CD14-positive monocyte (primary cell): ENCODE results near the gene DELE1. TPM values are rescaled to one million over a fixed set of nuclear protein-coding genes. Genes with fewer than 3 reads are reported as not detected.

Experiments used
- DNase-seq, 3 donors: peaks; one replicate each; pipeline ENCODE4 v3.0.0-alpha.2; 2011 to 2022
- H2AFZ ChIP-seq: 2 replicates; pipeline ENCODE4 v1.6.0; 2012; ENCODE audit warnings: mild to moderate bottlenecking, low read depth, low read length, inconsistent platforms; ENCODE audit not compliant: insufficient read depth, poor library complexity, severe bottlenecking
- H3K27ac ChIP-seq, 2 donors: 1 replicate in 1 of 2; 2 replicates in 1 of 2; pipeline ENCODE4 v1.5.1; 2012 to 2013; ENCODE audit warnings: low read length in 2 of 2, control low read depth in 1 of 2, inconsistent platforms in 1 of 2, low read depth in 1 of 2, mild to moderate bottlenecking in 1 of 2
- H3K27me3 ChIP-seq, 2 donors: one replicate each; pipeline versions ENCODE4 v1.6.0 to v1.6.1; 2011 to 2013; ENCODE audit warnings: low read length in 2 of 2; ENCODE audit not compliant: control insufficient read depth in 2 of 2, insufficient read depth in 2 of 2
- H3K36me3 ChIP-seq, 2 donors: replicated peaks in 1 of 2; 1 replicate in 1 of 2; 2 replicates in 1 of 2; pipeline versions ENCODE4 v1.5.1 to v1.6.1; 2012 to 2013; ENCODE audit warnings: low read length in 2 of 2, control low read depth in 1 of 2, inconsistent platforms in 1 of 2, mild to moderate bottlenecking in 1 of 2; ENCODE audit not compliant: insufficient read depth in 2 of 2, control insufficient read depth in 1 of 2
- H3K4me1 ChIP-seq, 2 donors: 1 replicate in 1 of 2; 2 replicates in 1 of 2; pipeline versions ENCODE4 v1.5.1 to v1.6.1; 2012 to 2013; ENCODE audit warnings: low read length in 2 of 2, control low read depth in 1 of 2, inconsistent platforms in 1 of 2, mild to moderate bottlenecking in 1 of 2, moderate library complexity in 1 of 2; ENCODE audit not compliant: insufficient read depth in 2 of 2, control insufficient read depth in 1 of 2
- H3K4me2 ChIP-seq: replicated peaks from 2 replicates; pipeline ENCODE3; 2012; ENCODE audit warnings: low read length, moderate library complexity, mild to moderate bottlenecking; ENCODE audit not compliant: poor library complexity, severe bottlenecking; ENCODE audit errors: extremely low read depth
- H3K4me3 ChIP-seq, 3 experiments: fragments of 200-600 bp in 1 of 3; sonication (generic) in 1 of 3; replicated peaks in 1 of 3; 1 replicate in 2 of 3; 2 replicates in 1 of 3; pipeline ENCODE4 v1.5.1; 2011 to 2013; ENCODE audit warnings: low read length in 3 of 3, mild to moderate bottlenecking in 3 of 3, control low read depth in 2 of 3, low read depth in 2 of 3, inconsistent platforms in 1 of 3, moderate library complexity in 1 of 3
- H3K79me2 ChIP-seq: 2 replicates; pipeline ENCODE4 v1.6.0; 2012; ENCODE audit warnings: mild to moderate bottlenecking, control low read depth, inconsistent platforms, low read length, moderate library complexity; ENCODE audit not compliant: insufficient read depth
- H3K9ac ChIP-seq: 2 replicates; pipeline ENCODE4 v1.6.0; 2017; ENCODE audit warnings: low read length, mild to moderate bottlenecking; ENCODE audit not compliant: insufficient read depth, poor library complexity, severe bottlenecking
- H3K9me3 ChIP-seq, 2 donors: replicated peaks in 1 of 2; 1 replicate in 1 of 2; 2 replicates in 1 of 2; pipeline versions ENCODE4 v1.5.1 to v1.6.1; 2012 to 2013; ENCODE audit warnings: low read length in 2 of 2, control low read depth in 1 of 2; ENCODE audit not compliant: control insufficient read depth in 1 of 2, insufficient read depth in 1 of 2
- H4K20me1 ChIP-seq: 2 replicates; pipeline ENCODE4 v1.6.0; 2012; ENCODE audit warnings: mild to moderate bottlenecking, low read length, control low read depth, moderate library complexity; ENCODE audit not compliant: insufficient read depth
- H3K27ac Mint-ChIP-seq, 7 donors: one replicate each; pipeline ENCODE4 v1.8.0; 2020; ENCODE audit warnings: mild to moderate bottlenecking in 7 of 7, mixed read lengths in 7 of 7, moderate library complexity in 6 of 7, inconsistent platforms in 2 of 7
- H3K27me3 Mint-ChIP-seq, 3 donors: one replicate each; pipeline ENCODE4 v1.8.0; 2021 to 2022; ENCODE audit warnings: low read depth in 3 of 3, mild to moderate bottlenecking in 3 of 3, mixed read lengths in 3 of 3, moderate library complexity in 3 of 3, inconsistent platforms in 1 of 3
- H3K36me3 Mint-ChIP-seq, 2 donors: one replicate each; pipeline ENCODE4 v1.8.0; 2020; ENCODE audit warnings: mixed read lengths in 2 of 2, inconsistent platforms in 1 of 2, mild to moderate bottlenecking in 1 of 2
- H3K4me1 Mint-ChIP-seq: one replicate; pipeline ENCODE4 v1.8.0; 2020; ENCODE audit warnings: mild to moderate bottlenecking, mixed read lengths
- H3K4me3 Mint-ChIP-seq, 2 donors: one replicate each; pipeline ENCODE4 v1.8.0; 2020; ENCODE audit warnings: mild to moderate bottlenecking in 2 of 2, mixed read lengths in 2 of 2, moderate library complexity in 1 of 2
- H3K9me3 Mint-ChIP-seq, 7 donors: one replicate each; pipeline ENCODE4 v1.8.0; 2020 to 2022; ENCODE audit warnings: mixed read lengths in 7 of 7, mild to moderate bottlenecking in 6 of 7, moderate library complexity in 6 of 7, inconsistent platforms in 2 of 7
- CTCF ChIP-seq: fragments of 200-600 bp; IDR thresholded peaks from one replicate; pipeline ENCODE4 v1.8.0; 2022; ENCODE audit warnings: antibody characterized with exemption, mild to moderate bottlenecking
- WGBS: methylation state at CpG from one replicate; pipeline ENCODE4 v1.1.5; 2013; ENCODE audit warnings: missing lambda C conversion rate; ENCODE audit not compliant: insufficient coverage; 5-methylcytosine and 5-hydroxymethylcytosine counted together
- intact Hi-C, 2 donors: fragments of 100-400 bp; cut with micrococcal nuclease; formaldehyde crosslinking; loops; one replicate each; pipeline versions ENCODE4 v1.15.0 to v1.15.1; 2023
- polyA plus RNA-seq, 3 donors: library from polyadenylated mRNA; depleted of rRNA in 1 of 3; unstranded in 2 of 3; stranded (reverse) in 1 of 3; fragments of 300-500 nt in 2 of 3; fragments of >200 nt in 1 of 3; fragmentation: Illumina TruSeq in 2 of 3; gene quantifications; 1 replicate in 2 of 3; 2 replicates in 1 of 3; pipeline ENCODE4 v1.2.3, GENCODE V29; 2012 to 2021

DELE1 gene
- polyA plus RNA-seq, 3 donors, result 47.3 to 140 (median 49.6) TPM

- TF ChIP-seq CTCF, result no peak
- 100% methylated on average over 2 of the region's 3 CpGs for WGBS
Measured at GRCh38 chr5:141914797-141915196, 8.9 kb upstream of the DELE1 start.

GRCh38 chr5:141915881-141916336, 7.8 kb upstream of the DELE1 start:
- H3K9me3 Mint-ChIP-seq, result no peaks in the 10 kb centered on the region
- H2AFZ ChIP-seq, result no peak overlapping the region
- no peak overlapping the region for H3K9ac ChIP-seq
- H3K27me3 ChIP-seq, result peaks cover 9 to 17% of the 10 kb centered on the region in 2 donors
- H3K27ac ChIP-seq, result no peak overlapping the region
- peak overlapping the region in 1 of 7 donors; percentile 14 for H3K27ac Mint-ChIP-seq
- H3K36me3 ChIP-seq, result no peaks in the 10 kb centered on the region
- H3K9me3 ChIP-seq, result no peaks in the 10 kb centered on the region
- H3K27me3 Mint-ChIP-seq, result peaks cover 15 to 27% (median 18%) of the 10 kb centered on the region in 3 donors
- no peak for DNase-seq
- intact Hi-C loops, result no loop called here
- WGBS, result 100% methylated on average over 1 of the region's 6 CpGs
- H3K79me2 ChIP-seq, result no peaks in the 10 kb centered on the region
- H3K4me3 Mint-ChIP-seq, result no peak overlapping the region
- H3K4me1 ChIP-seq, result peaks cover 17 to 19% of the 10 kb centered on the region in 2 donors
- no peak for TF ChIP-seq CTCF
- peaks cover 3% of the 10 kb centered on the region in 2 donors for H3K36me3 Mint-ChIP-seq
- H3K4me3 ChIP-seq, result no peak overlapping the region
- peaks cover 23% of the 10 kb centered on the region for H3K4me1 Mint-ChIP-seq
- H4K20me1 ChIP-seq, result no peaks in the 10 kb centered on the region
- H3K4me2 ChIP-seq, result no peak overlapping the region

More at GRCh38 chr5:141914797-141915196, 8.9 kb upstream of the DELE1 start:
- H3K79me2 ChIP-seq, result no peaks in the 10 kb centered on the region
- no peak for DNase-seq
- H2AFZ ChIP-seq, result no peak overlapping the region
- H3K27me3 Mint-ChIP-seq, result peaks cover 15 to 27% (median 18%) of the 10 kb centered on the region in 3 donors
- no peaks in the 10 kb centered on the region for H3K9me3 Mint-ChIP-seq
- H3K9ac ChIP-seq, result no peak overlapping the region
- H3K27me3 ChIP-seq, result peaks cover 9 to 17% of the 10 kb centered on the region in 2 donors
- peak overlapping the region; percentile 76 for H3K4me2 ChIP-seq
- H3K36me3 Mint-ChIP-seq, result peaks cover 3% of the 10 kb centered on the region in 2 donors
- H3K36me3 ChIP-seq, result no peaks in the 10 kb centered on the region
- peaks cover 17 to 19% of the 10 kb centered on the region in 2 donors for H3K4me1 ChIP-seq
- intact Hi-C loops, result no loop called here
- no peak overlapping the region for H3K4me3 ChIP-seq
- no peak overlapping the region for H3K4me3 Mint-ChIP-seq
- no peak overlapping the region for H3K27ac ChIP-seq
- no peaks in the 10 kb centered on the region for H4K20me1 ChIP-seq
- H3K27ac Mint-ChIP-seq, result peak overlapping the region in 2 of 7 donors; percentile 13 to 59
- H3K4me1 Mint-ChIP-seq, result peaks cover 23% of the 10 kb centered on the region
- no peaks in the 10 kb centered on the region for H3K9me3 ChIP-seq
